Measurements from ENCODE around the gene KAT6B.

DNA sequence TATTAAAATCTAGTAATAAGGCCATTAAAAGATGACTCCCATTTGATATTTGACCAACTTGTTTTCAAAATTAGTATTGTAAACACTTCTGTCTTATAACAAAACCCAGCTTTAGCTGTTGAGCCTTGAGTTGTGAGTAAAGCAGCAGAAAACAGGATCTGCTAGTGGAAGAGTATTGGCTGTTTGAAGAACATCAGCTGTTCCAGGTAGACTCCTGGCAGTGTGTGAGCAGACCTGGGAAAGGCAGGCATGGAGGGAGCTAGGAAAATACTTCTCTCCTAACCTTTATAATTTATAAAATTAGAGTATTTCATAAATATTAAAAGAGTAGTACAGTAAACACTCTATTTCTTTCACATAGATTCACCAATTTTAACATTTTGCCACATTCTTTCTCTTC lies 29.0 kb downstream of the KAT6B start:
- TF ChIP-seq, protein P1, sequence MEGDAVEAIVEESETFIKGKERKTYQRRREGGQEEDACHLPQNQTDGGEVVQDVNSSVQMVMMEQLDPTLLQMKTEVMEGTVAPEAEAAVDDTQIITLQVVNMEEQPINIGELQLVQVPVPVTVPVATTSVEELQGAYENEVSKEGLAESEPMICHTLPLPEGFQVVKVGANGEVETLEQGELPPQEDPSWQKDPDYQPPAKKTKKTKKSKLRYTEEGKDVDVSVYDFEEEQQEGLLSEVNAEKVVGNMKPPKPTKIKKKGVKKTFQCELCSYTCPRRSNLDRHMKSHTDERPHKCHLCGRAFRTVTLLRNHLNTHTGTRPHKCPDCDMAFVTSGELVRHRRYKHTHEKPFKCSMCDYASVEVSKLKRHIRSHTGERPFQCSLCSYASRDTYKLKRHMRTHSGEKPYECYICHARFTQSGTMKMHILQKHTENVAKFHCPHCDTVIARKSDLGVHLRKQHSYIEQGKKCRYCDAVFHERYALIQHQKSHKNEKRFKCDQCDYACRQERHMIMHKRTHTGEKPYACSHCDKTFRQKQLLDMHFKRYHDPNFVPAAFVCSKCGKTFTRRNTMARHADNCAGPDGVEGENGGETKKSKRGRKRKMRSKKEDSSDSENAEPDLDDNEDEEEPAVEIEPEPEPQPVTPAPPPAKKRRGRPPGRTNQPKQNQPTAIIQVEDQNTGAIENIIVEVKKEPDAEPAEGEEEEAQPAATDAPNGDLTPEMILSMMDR (IDR thresholded peaks at IDR 0.05): no peak
- TF ChIP-seq POLR2AphosphoS5 (IDR thresholded peaks at IDR 0.05; ENCODE audit: insufficient read depth in 1 of 2, low read depth in 1 of 2) (no peak), POLR2A (IDR thresholded peaks at IDR 0.05) (no peak)

Data from vagina (tissue), 2 donors.